GM19328 (cell line): ENCODE data around the gene MXRA7.
"Not testable (repeated sequence)": the region's sequence is repeated elsewhere in the genome, so short reads cannot be mapped to it uniquely, and the experiment has no call there.

ENCODE experiments used
- ATAC-seq: cut with Tn5 transposase; IDR thresholded peaks from one replicate; pipeline ENCODE4 v1.9.1; 2021; ENCODE audit warnings: mild to moderate bottlenecking, moderate library complexity; ENCODE audit not compliant: unreplicated experiment

Gene MXRA7

DNA sequence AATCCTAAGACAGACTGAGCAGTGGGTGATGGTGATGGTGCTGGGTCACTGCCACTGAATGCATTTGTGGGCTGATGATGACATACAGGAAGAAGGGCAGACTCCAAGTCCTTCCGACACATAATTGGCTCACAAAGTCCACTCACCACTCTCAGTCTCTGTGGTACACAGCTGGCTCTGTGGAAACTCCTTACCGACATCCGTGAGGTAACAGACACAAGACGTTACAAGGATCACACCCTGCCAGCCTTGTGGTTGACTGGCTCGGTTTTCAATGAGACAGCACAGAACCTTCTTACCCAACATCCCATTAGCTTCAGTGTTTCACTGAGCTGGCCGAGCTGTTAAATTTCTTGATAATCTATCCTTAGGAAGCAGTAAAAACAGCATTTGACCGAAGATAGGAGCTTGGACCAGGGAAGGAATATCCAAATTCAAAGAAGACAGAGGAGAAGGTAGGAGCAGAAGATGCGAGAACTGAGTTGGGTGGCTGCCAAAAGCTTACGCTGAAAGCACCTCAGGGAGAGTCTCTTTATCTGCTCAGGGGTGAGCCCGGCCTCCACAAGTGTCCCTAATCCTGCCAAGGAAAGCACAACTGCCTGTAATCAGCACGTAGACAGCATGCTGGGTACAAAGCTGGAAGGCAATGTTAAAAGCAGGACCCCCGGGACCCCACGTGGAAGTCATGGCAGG is 5.5 kb upstream of the MXRA7 start:
- no peak for ATAC-seq

DNA sequence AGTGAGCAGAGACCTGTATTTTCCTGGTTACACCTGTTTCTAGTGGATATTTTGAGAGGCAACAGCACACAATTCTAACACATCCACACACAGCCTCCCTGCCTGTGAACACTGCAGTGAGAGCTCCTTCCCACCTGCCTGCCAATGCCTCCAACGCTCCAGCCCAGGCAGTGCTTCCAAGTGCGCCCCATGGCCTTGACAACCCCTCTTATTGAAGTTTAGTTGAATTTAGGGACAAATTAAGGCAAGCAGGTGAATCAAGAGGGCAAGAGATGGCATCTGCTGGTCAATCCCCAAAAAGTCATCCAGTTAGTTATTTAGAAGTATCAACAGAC is 4.7 kb upstream of the MXRA7 start:
- ATAC-seq = no peak

DNA sequence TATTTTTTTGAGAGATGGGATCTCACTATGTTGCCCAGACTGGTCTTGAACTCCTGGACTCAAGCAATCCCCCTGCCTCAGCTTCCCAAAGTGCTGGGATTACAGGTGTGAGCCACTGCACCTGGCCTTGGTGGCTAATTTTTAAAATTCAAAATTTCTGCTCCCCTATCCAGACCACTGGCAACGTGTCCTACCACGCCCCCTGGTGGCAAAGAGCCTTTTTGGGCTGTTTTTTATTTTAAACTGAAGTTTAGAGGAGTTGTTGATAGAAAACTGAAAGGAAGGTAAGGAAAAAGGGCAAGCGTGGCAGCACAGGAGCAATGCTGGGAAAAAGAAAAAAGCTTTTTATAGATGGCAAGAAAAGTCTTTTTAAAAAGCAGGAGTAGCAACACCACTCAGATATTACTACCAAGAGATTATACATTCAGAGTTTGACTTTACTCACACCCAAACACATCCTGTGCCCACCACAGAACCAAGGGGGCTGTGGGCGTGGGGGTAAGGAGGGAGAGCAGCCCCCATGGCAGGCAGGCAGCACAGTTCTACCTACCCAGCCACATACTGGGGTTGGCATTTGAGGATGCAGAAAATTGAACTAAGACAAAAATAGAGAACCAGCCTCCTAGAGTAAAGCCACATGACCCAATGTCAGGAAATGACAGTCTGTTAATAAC is 4.2 kb upstream of the MXRA7 start:
- ATAC-seq = no peak

- ATAC-seq = no peak
Measured at GRCh38 chr17:76714336-76714735, 3.6 kb upstream of the MXRA7 start.

DNA sequence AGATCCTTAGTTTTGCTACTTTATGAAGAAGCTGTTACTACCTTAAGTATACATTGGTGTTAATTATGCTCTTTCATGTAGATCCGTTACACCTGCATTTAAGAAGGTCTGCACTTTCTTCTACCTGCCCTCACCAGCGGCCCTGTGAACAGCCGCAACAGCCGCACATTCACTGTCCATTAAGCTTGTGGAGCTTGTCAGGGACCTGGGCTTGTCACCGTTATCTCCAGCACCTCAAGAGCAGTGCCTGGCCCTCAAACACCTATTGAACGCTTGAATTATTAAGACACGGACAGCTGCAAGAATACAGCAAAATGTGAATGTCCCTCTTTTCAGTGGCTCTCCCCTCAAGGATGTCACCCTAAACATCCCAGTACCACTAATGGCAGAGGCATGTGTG is 3.0 kb upstream of the MXRA7 start:
- no peak for ATAC-seq

GRCh38 chr17:76712321-76712720 is 1.6 kb upstream of the MXRA7 start:
- not testable (repeated sequence) for ATAC-seq

DNA sequence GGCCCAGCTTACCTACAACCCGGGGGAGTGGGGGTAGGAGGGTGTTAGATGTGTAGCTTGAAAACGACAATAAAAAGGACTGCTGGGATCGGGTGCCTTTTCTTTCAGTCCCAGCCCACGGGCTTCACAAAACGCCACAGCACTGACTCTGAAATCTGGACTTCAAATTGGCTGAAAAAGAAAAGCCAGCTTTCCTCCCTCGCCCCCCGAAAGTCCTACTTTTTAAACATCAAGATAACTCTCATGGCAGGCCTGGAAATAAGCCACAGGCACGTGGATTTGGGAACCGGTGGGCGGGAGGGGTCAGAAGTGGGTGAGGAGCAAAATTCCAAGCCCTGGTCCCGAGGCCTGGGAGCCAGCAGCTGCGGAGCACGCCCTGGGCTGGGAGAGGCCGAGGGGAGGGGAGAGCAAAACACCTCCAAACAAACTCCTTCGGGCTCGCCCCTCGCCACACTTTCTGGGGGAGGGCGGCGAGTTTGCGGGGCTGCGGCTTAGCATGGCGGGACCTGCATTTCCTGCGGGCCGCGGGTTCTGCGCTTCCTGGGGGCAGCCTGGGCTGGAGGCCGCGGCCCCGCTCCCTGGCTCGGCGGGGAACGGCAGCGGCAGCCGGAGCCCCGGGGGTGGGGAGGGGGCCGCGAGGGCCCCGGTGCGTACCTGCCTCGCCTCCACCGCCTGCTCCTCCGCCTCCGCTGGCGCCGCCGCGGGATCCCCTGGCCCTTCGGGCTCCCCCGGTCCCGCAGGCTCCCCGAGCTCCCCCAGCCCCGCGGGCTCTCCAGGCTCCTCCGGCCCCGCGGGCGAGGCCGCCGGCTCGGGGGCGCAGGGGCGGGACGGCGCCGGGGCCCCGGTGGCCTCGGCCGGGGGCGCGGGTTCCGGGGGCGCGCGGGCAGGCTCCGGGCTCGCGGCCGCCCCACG is 558 bp downstream of the MXRA7 start:
- ATAC-seq = not testable (repeated sequence)

DNA sequence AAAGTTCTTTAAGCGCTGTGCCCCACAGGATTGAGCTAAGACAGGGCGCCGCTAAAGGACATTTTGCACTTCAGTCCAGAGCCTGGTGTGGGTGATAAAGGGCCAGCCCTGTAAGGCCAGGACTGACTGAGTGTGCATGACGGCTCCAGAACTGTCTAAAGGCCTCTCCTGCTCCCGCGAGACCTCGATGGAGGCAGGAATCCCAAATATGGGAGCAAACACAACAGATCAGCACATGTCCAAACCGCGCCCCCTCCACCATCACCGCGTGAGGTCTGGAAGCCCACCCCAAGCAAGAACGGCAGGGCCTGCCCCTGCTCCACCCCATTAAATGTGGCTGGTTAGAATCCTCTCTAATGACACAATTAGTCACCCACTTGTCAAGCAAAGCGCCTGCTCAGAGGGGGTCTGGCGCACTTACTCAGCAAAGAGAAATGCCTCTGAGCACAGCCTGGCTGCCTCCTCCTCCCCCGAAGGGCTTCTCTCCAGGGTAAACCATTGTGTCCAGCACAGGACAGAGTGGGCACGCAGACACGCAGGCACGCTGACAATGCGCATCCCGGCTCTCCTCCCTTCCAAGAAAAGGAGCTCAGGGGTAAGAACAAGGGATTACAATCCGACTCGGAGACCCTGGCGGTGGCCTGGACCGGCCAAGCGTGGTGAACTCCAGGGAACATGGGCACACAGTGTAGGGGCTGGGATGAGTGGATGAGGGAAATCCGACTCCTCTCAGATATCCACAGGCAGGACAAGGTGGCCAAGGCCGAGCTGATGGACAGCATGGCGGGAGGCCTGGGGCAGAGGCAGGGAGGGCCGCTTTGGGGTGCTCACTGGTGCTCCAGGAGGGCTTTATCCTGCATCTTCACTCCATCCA is 1.5 kb downstream of the MXRA7 start:
- ATAC-seq = no peak

- no peak for ATAC-seq
Measured at GRCh38 chr17:76707985-76708807, 2.6 kb downstream of the MXRA7 start.

DNA sequence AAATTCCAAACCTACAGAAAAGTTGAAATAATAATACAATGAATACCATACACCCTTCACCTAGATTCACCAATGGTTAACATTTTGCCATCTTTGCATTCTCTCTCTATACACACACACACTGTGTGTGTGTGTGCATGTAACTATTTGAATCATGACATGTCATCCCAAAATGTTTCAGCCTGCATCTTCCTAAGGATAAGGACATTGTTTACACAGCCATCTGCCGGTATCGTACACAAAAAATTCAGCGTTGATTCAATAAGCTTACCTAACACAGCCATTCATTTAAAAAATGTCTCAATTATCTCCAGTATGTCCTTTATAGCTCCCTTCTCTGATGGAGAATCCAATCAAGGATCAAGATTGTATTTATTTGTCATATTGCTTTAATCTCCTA is 3.9 kb downstream of the MXRA7 start:
- no peak for ATAC-seq

DNA sequence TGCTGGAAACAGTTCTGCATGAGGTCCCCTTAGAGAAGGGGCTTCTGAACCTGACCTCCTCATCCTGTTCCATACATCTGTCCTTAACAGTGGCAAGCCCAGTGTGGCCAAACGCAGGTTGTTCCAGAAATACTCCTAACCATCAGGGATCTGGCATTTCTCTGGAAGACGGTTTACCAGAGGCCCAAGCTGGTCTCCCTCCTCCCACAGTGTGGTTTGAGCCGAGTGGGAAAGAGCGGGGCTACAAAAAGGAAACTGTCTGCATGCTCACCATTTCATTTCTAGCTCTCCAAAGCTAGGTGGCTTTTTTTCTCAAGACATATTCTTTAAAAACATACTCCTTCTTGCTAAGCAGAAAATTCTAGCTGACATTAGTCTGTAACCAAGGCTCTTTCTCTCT is 6.0 kb downstream of the MXRA7 start:
- ATAC-seq = no peak

DNA sequence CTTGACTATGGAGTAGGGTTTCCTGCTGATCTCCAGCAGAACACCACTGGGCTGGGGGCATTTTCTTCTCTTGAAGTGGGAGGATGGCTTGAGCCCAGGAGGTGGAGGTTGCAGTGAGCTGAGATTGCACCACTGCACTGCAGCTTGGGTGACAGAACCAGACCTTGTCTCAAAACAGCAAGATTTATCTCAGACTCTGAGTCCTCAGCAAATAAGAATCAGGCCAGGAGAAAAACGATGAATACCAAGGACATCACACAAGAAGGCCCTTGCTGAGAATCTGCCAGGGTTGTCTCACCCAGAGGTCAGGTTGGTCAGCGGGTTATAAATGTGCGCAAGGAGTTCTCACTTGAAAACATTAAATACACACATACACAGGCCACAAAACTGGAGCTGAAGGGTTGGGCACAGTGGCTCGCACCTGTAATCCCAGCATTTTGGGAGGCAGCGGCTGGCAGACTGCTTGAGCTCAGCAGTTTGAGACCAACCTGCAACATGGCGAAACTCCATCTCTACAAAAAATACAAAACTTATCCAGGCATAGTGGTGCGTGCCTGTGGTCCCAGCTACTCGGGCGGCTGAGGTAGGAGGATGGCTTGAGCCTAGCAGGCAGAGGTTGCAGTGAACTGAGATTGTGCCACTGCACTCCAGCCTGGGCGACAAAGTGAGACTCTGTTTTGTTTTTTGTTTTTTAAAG is 7.7 kb downstream of the MXRA7 start:
- ATAC-seq = no peak

- no peak for ATAC-seq
Measured at GRCh38 chr17:76702076-76702475, 8.7 kb downstream of the MXRA7 start.

GRCh38 chr17:76701471-76701967 is 9.2 kb downstream of the MXRA7 start:
- no peak for ATAC-seq

DNA sequence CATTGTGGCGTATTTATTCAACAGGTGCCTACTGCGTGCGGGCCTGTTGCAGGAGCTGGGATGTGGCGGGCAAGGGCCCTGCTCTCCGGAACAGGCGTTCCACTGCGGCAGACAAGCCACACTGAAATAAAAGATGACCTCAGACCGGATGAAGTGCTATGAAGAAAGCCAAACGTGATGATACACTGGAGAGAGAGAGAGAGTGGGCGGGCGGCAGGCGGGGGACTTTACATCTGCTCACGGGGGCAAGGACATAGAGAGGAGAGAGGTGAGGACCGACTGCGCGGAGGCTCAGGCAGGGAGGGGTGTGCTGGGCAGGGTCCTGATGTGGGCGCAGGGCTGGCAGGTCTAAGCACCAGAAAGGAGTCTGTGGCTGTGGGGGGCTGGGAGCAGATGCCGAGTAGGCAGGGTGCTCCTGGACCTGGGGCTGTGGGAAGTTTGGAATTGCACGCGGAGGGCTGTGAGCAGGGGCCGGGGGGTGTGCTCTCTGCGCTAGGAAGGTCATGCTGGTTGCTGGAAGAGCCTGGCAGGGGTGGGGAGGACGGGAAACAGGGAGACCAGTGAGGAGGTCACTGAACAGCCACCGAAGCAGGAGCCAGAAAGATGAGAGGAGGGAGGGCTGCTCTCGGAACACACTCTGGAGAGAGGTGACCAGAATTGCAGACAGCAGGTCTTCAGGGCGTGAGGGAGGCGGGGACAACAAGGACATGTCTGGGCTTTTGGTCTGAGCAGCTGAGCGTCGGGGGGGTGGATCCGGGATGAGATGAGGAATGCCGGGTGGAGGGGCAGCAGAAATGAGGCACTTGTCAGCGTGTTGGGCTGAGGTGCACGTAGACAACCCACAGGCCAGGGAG is 9.9 kb downstream of the MXRA7 start:
- ATAC-seq = no peak

GRCh38 chr17:76700270-76700616 is 10.5 kb downstream of the MXRA7 start:
- ATAC-seq = no peak

DNA sequence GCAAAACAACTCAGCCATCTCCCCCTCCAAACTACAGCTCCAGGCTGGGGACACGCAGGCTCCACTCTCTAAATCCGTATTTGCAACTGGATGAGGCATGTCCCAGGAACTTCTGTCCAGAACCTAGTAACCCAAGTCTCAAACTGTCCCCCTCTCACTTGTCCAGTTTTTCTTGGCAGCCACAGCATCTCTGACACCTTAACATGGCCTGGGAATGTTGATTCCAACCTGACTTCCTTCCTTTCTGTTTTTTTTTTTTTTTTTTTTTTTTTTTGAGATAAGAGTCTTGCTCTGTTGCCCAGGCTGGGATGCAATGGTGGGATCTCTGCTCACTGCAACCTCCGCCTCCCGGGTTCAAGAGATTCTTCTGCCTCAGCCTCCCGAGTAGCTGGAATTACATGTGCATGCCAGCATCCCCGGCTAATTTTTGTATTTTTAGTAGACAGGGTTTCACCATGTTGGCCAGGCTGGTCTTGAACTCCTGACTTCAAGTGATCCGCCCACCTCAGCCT is 12.2 kb downstream of the MXRA7 start:
- not testable (repeated sequence) for ATAC-seq
